HepG2 (cell line): ENCODE results near the gene CD2AP. TPM values are rescaled to one million over a fixed set of nuclear protein-coding genes. Genes with fewer than 3 reads are reported as not detected.

Source experiments
- ATAC-seq: fragments of 200-7000 bp; cut with Tn5 transposase; 3 replicates; pipeline ENCODE4 v1.9.1; 2020; ENCODE audit warnings: mild to moderate bottlenecking, moderate library complexity
- BruUV-seq: library from RNA; stranded (reverse); fragments of 400-500 nt; replicated peaks from 2 replicates; lab custom pipeline; 2021; lab: Mats Ljungman, UMichigan
- CTCF ChIA-PET: fragments of 300-600 bp; formaldehyde crosslinking; extraction: SDS; loops from one replicate; lab custom pipeline; 2021; ENCODE audit warnings: low total read pairs, inconsistent platforms, low intra/inter-chr PET ratio; lab: Yijun Ruan, JAX
- POLR2A ChIA-PET: fragments of 350-600 bp; sonication (Branson Sonifier 250); formaldehyde crosslinking; loops from one replicate; lab custom pipeline; 2020; ENCODE audit warnings: antibody characterized with exemption, inconsistent platforms; lab: Yijun Ruan, JAX
- DNase-seq: peaks from one replicate; pipeline ENCODE4 v3.0.0-alpha.2; 2015; ENCODE audit warnings: low spot score
- FAIRE-seq: peaks from 3 replicates; lab custom pipeline; 2011; peaks lifted over from hg19 to GRCh38; lab: Jason Lieb, UNC
- H2AFZ ChIP-seq: one replicate; pipeline ENCODE4 v1.6.1; 2011; ENCODE audit warnings: low read length, inconsistent platforms
- H3K27ac ChIP-seq: fragments of 300-600 bp; 3 replicates; pipeline ENCODE4 v1.8.0; 2011; ENCODE audit warnings: mixed run types, mild to moderate bottlenecking, mixed read lengths, low read length, inconsistent platforms; ENCODE audit not compliant: insufficient read depth; ENCODE audit errors: extremely low read length
- H3K27me3 ChIP-seq, 2 experiments: fragments of 200-600 bp in 1 of 2; 2 replicates in 1 of 2; 3 replicates in 1 of 2; pipeline versions ENCODE4 v1.6.0 to v1.8.0; 2011; ENCODE audit warnings: low read length in 2 of 2, mild to moderate bottlenecking in 2 of 2, moderate library complexity in 2 of 2, inconsistent platforms in 1 of 2; ENCODE audit not compliant: insufficient read depth in 2 of 2, control insufficient read depth in 1 of 2
- H3K36me3 ChIP-seq, 2 experiments: fragments of 200-600 bp in 1 of 2; replicated peaks in 1 of 2; 2 replicates in 1 of 2; 3 replicates in 1 of 2; pipeline versions ENCODE4 v1.5.1 to v1.8.0; 2011; ENCODE audit warnings: low read length in 2 of 2, inconsistent platforms in 1 of 2; ENCODE audit not compliant: insufficient read depth in 2 of 2, control insufficient read depth in 1 of 2
- H3K4me1 ChIP-seq: 2 replicates; pipeline ENCODE4 v1.5.1; 2012; ENCODE audit warnings: low read length, inconsistent platforms; ENCODE audit not compliant: insufficient read depth
- H3K4me2 ChIP-seq: 2 replicates; pipeline ENCODE4 v1.6.0; 2011; ENCODE audit warnings: low read depth, low read length, inconsistent platforms
- H3K4me3 ChIP-seq, 3 experiments: fragments of 200-600 bp in 1 of 3; sonication (generic), shearing (Covaris generic) in 1 of 3; replicated peaks in 1 of 3; 2 replicates each; pipeline ENCODE4 v1.5.1; 2011 to 2016; ENCODE audit warnings: low read length in 3 of 3, inconsistent platforms in 2 of 3, low read depth in 2 of 3, mild to moderate bottlenecking in 2 of 3, control low read depth in 1 of 3, mixed read lengths in 1 of 3; ENCODE audit not compliant: insufficient read depth in 1 of 3
- H3K79me2 ChIP-seq: one replicate; pipeline ENCODE4 v1.6.1; 2011; ENCODE audit warnings: low read length, inconsistent platforms; ENCODE audit not compliant: insufficient read depth
- H3K9ac ChIP-seq: 2 replicates; pipeline ENCODE4 v1.6.0; 2011; ENCODE audit warnings: mild to moderate bottlenecking, low read depth, low read length, inconsistent platforms; ENCODE audit not compliant: insufficient read depth
- H3K9me3 ChIP-seq: 2 replicates; pipeline ENCODE4 v1.5.1; 2012; ENCODE audit warnings: mild to moderate bottlenecking, low read length
- H4K20me1 ChIP-seq: 2 replicates; pipeline ENCODE4 v1.6.0; 2011; ENCODE audit warnings: inconsistent platforms, mild to moderate bottlenecking, low read length, moderate library complexity; ENCODE audit not compliant: insufficient read depth
- GATAD2A ChIP-seq: IDR thresholded peaks from 2 replicates; pipeline ENCODE4 v1.6.1; 2016
- HDAC1 ChIP-seq: sonication (generic); formaldehyde crosslinking; IDR thresholded peaks from 2 replicates; pipeline ENCODE4 v1.5.1; 2020; ENCODE audit warnings: mild to moderate bottlenecking, missing genetic modification reagents
- IRF2 ChIP-seq: IDR thresholded peaks from 2 replicates; pipeline ENCODE4 v1.6.1; 2018; ENCODE audit warnings: missing genetic modification reagents, missing compliant biosample characterization
- KLF13 ChIP-seq: sonication (generic); formaldehyde crosslinking; IDR thresholded peaks from 2 replicates; pipeline ENCODE4 v1.4.0; 2020; ENCODE audit warnings: mild to moderate bottlenecking, missing genetic modification reagents
- NBN ChIP-seq: fragments of 450-650 bp; conservative IDR thresholded peaks from 2 replicates; pipeline ENCODE4 v1.6.1; 2017
- POLR2AphosphoS2 ChIP-seq: IDR thresholded peaks from 2 replicates; pipeline ENCODE4 v1.6.1; 2011; ENCODE audit warnings: low read depth, low read length, improper control_type of control experiment
- TRIM24 ChIP-seq: sonication (generic); formaldehyde crosslinking; IDR thresholded peaks from 2 replicates; pipeline ENCODE4 v1.8.0; 2022; ENCODE audit warnings: mild to moderate bottlenecking, missing genetic modification reagents
- ZBTB25 ChIP-seq: IDR thresholded peaks from 2 replicates; pipeline ENCODE4 v1.6.1; 2018; ENCODE audit warnings: missing genetic modification reagents
- ZC3H4 ChIP-seq: sonication (generic); formaldehyde crosslinking; IDR thresholded peaks from 2 replicates; pipeline ENCODE4 v1.4.0; 2020; ENCODE audit warnings: missing genetic modification reagents, borderline replicate concordance
- ZNF136 ChIP-seq: sonication (generic); formaldehyde crosslinking; IDR thresholded peaks from 2 replicates; pipeline ENCODE4 v1.8.1; 2022; ENCODE audit warnings: low read depth, mild to moderate bottlenecking, moderate library complexity, missing genetic modification reagents
- ZNF160 ChIP-seq: sonication (generic); formaldehyde crosslinking; IDR thresholded peaks from 2 replicates; pipeline ENCODE4 v1.8.0; 2022; ENCODE audit warnings: mild to moderate bottlenecking, inconsistent platforms, missing genetic modification reagents
- ZNF343 ChIP-seq: sonication (generic); formaldehyde crosslinking; IDR thresholded peaks from 2 replicates; pipeline ENCODE4 v1.4.0; 2020; ENCODE audit warnings: mild to moderate bottlenecking, missing genetic modification reagents
- ZNF446 ChIP-seq: sonication (generic); formaldehyde crosslinking; IDR thresholded peaks from 2 replicates; pipeline ENCODE4 v1.5.0; 2020; ENCODE audit warnings: mild to moderate bottlenecking, missing genetic modification reagents
- ZNF737 ChIP-seq: sonication (generic); formaldehyde crosslinking; IDR thresholded peaks from 2 replicates; pipeline ENCODE4 v1.5.0; 2020; ENCODE audit warnings: missing genetic modification reagents, mild to moderate bottlenecking, borderline replicate concordance
- ZNF749 ChIP-seq: sonication (generic); formaldehyde crosslinking; IDR thresholded peaks from 2 replicates; pipeline ENCODE4 v1.8.0; 2022; ENCODE audit warnings: mild to moderate bottlenecking, missing genetic modification reagents, moderate library complexity, borderline replicate concordance
- ZNF775 ChIP-seq: sonication (generic); formaldehyde crosslinking; IDR thresholded peaks from 2 replicates; pipeline ENCODE4 v1.4.0; 2020; ENCODE audit warnings: missing genetic modification reagents, mild to moderate bottlenecking, moderate library complexity, borderline replicate concordance
- ZSCAN9 ChIP-seq: IDR thresholded peaks from 2 replicates; pipeline ENCODE4 v1.6.1; 2016; ENCODE audit warnings: borderline replicate concordance
- WGBS: methylation state at CpG from one replicate; pipeline ENCODE4 v1.1.6; 2017; ENCODE audit warnings: low lambda C conversion rate; 5-methylcytosine and 5-hydroxymethylcytosine counted together
- in situ Hi-C: cut with HindIII; loops from 2 replicates; pipeline ENCODE4 v1.10.0; 2017; ENCODE audit warnings: low pct_unique_long_range_greater_than_20kb; ENCODE audit not compliant: extremely low pct_ligation_motif_present
- intact Hi-C: fragments of 100-400 bp; cut with micrococcal nuclease; formaldehyde crosslinking; loops from one replicate; pipeline ENCODE4 v1.10.0; 2022; ENCODE audit not compliant: unreplicated experiment
- polyA plus RNA-seq, 8 experiments: library from polyadenylated mRNA; depleted of rRNA in 3 of 8; stranded (reverse) in 7 of 8; unstranded in 1 of 8; fragments of >200 nt; fragmentation: Illumina TruSeq in 4 of 8; extraction: Trizol in 4 of 8; gene quantifications; 2 replicates each; pipeline versions ENCODE4 v1.2.1 to v1.2.3, GENCODE V29; 2011 to 2016; ENCODE audit warnings: low read depth in 4 of 8, missing spikeins in 1 of 8, mixed read lengths in 1 of 8; ENCODE audit not compliant: insufficient read depth in 1 of 8
- total RNA-seq, 5 experiments: library from RNA; depleted of rRNA; stranded (reverse); fragments of >200 nt; fragmentation: Illumina TruSeq; extraction: Trizol; gene quantifications; 2 replicates each; pipeline ENCODE4 v1.2.3, GENCODE V29; 2016; ENCODE audit warnings: low read depth in 1 of 5
- TF ChIP-seq, protein P1 (sequence below): IDR thresholded peaks from 2 replicates; pipeline ENCODE4 v1.4.0; 2020; ENCODE audit warnings: mild to moderate bottlenecking, missing genetic modification reagents

The CD2AP gene
- total and polyA plus RNA-seq, 2 of the 13 experiments (the other 11 are each of a cell fraction or from before 2014, with no cell fraction given): 8.6 to 31.9 TPM

- ChIA-PET POLR2A (no interaction called here), CTCF (no interaction called here)
- intact Hi-C loops (no loop called here), in situ Hi-C loops (no loop called here)
- DNase-seq: no peak
- TF ChIP-seq ZNF446 (CRISPR knock-in tag) (no peak), ZBTB25 (CRISPR knock-in tag) (no peak), ZC3H4 (CRISPR knock-in tag) (no peak), KLF13 (CRISPR knock-in tag) (no peak), ZNF775 (CRISPR knock-in tag) (no peak), ZNF160 (CRISPR knock-in tag) (no peak), ZNF749 (CRISPR knock-in tag) (no peak), POLR2AphosphoS2 (no peak), ZNF343 (CRISPR knock-in tag) (no peak), HDAC1 (CRISPR knock-in tag) (no peak), IRF2 (CRISPR knock-in tag) (no peak), GATAD2A (no peak), ZNF737 (CRISPR knock-in tag) (no peak), ZSCAN9 (no peak), ZNF136 (CRISPR knock-in tag) (no peak), TRIM24 (CRISPR knock-in tag) (no peak), NBN (no peak)
- TF ChIP-seq, protein P1, sequence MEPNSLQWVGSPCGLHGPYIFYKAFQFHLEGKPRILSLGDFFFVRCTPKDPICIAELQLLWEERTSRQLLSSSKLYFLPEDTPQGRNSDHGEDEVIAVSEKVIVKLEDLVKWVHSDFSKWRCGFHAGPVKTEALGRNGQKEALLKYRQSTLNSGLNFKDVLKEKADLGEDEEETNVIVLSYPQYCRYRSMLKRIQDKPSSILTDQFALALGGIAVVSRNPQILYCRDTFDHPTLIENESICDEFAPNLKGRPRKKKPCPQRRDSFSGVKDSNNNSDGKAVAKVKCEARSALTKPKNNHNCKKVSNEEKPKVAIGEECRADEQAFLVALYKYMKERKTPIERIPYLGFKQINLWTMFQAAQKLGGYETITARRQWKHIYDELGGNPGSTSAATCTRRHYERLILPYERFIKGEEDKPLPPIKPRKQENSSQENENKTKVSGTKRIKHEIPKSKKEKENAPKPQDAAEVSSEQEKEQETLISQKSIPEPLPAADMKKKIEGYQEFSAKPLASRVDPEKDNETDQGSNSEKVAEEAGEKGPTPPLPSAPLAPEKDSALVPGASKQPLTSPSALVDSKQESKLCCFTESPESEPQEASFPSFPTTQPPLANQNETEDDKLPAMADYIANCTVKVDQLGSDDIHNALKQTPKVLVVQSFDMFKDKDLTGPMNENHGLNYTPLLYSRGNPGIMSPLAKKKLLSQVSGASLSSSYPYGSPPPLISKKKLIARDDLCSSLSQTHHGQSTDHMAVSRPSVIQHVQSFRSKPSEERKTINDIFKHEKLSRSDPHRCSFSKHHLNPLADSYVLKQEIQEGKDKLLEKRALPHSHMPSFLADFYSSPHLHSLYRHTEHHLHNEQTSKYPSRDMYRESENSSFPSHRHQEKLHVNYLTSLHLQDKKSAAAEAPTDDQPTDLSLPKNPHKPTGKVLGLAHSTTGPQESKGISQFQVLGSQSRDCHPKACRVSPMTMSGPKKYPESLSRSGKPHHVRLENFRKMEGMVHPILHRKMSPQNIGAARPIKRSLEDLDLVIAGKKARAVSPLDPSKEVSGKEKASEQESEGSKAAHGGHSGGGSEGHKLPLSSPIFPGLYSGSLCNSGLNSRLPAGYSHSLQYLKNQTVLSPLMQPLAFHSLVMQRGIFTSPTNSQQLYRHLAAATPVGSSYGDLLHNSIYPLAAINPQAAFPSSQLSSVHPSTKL: no peak
- ATAC-seq: no peak
- Histone ChIP-seq H4K20me1 (no peaks in the 10 kb centered on the region), H3K36me3 (peaks cover 2 to 18% of the 10 kb centered on the region in 2 experiments), H3K9me3 (peaks cover 7% of the 10 kb centered on the region; the same call in 1 of the 2 replicates), H3K79me2 (peaks cover 24% of the 10 kb centered on the region), H3K4me3 (no peak overlapping the region), H3K4me1 (no peaks in the 10 kb centered on the region), H3K27ac (no peak overlapping the region), H3K27me3 (no peaks in the 10 kb centered on the region), H3K9ac (no peak overlapping the region), H3K4me2 (no peak overlapping the region), H2AFZ (no peak overlapping the region)
- BruUV-seq: no TSS peak
- FAIRE-seq: no peak
- WGBS: 100% methylated on average over 1 of the region's 1 CpG
These were observed 32.3 kb downstream of the CD2AP start for GRCh38 chr6:47509937-47510336.
